Adipose tissue (tissue), 3 donors: ENCODE results near the gene SYT3. TPM values are rescaled to one million over a fixed set of nuclear protein-coding genes. Genes with fewer than 3 reads are reported as not detected.
"Not testable (repeated sequence)": the region's sequence is repeated elsewhere in the genome, so short reads cannot be mapped to it uniquely, and the experiment has no call there.

Source experiments
- H3K27ac ChIP-seq: one replicate; pipeline ENCODE4 v1.5.1; 2013; ENCODE audit warnings: low read depth, low read length
- WGBS, 3 donors: extraction: QIAGEN DNeasy Blood & Tissue Kit; methylation state at CpG; one replicate each; pipeline ENCODE4 v1.1.7; 2013; 5-methylcytosine and 5-hydroxymethylcytosine counted together
- polyA plus RNA-seq, 3 donors: library from polyadenylated mRNA; stranded (reverse); fragments of 200-250 nt; gene quantifications; one replicate each; pipeline ENCODE4 v1.2.3, GENCODE V29; 2013
- donor health status: healthy with polysubstance abuse.
- donor health status: Bipolar disorder and iron deficiency.
- donor health status: healthy.

Gene SYT3
- polyA plus RNA-seq, 3 donors = 0.07 to 0.24 (median 0.11) TPM

DNA sequence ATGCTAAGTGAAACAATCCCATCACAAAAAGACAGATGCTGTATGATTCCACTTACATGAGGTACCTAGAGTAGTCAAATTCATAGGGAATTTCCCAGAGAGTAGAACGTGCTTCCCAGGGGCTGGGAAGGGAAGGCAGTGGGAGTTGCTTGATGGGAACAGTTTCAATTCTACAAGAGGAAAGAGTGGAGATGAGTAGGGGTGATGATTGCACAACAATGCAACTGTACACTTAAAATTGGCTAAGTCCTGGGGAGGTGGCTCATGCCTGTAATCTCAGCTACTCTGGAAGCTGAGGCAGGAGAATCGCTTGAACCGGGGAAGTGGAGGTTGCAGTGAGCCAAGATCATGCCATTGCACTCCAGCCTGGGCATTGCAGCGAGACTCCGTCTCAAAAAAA, 21.3 kb downstream of the SYT3 start:
- 69 to 83% (median 72%) methylated on average over 4 of the region's 5 CpGs for WGBS, 3 donors
- H3K27ac ChIP-seq = not testable (repeated sequence)

DNA sequence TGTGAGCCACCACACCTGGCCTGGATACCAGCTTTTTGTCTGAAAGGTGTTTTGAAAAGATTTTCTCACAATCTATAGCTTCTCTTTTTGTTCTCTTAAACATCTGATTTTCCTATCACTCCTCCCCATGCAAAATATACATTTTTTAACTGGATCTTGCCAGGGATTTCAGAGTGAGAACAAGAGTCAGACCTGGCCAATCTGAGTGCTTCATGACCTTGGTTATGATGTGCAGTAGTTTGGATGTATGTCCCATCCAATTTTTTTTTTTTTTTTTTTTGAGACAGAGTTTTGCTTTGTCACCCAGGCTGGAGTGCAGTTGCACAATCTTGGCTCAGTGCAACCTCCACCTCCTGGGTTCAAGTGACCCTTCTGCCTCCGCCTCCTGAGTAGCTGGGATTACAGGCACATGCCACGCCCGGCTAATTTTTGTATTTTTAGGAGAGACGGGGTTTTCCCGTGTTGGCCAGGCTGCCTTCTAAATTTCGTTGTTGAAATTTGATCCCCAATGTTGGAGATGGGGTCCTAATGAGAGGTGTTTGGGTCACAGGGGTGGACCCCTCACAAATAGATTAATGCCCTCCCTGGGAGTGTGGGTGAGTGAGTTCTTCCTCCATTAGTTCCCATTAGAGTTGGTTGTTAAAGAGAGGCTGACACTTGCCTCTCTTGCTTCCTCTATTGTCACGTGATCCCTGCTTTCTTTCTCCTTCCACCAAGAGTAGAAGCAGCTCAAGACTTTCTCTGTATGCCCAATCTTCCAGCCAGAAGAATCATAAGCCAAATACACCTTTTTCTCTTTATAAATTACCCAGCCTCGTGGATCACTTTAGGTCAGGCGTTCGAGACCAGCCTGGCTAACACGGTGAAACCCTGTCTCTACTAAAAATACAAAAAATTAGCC, 26.9 kb downstream of the SYT3 start:
- not testable (repeated sequence) for H3K27ac ChIP-seq
- WGBS, 3 donors = 70 to 83% (median 76%) methylated on average over 11 of the region's 11 CpGs

DNA sequence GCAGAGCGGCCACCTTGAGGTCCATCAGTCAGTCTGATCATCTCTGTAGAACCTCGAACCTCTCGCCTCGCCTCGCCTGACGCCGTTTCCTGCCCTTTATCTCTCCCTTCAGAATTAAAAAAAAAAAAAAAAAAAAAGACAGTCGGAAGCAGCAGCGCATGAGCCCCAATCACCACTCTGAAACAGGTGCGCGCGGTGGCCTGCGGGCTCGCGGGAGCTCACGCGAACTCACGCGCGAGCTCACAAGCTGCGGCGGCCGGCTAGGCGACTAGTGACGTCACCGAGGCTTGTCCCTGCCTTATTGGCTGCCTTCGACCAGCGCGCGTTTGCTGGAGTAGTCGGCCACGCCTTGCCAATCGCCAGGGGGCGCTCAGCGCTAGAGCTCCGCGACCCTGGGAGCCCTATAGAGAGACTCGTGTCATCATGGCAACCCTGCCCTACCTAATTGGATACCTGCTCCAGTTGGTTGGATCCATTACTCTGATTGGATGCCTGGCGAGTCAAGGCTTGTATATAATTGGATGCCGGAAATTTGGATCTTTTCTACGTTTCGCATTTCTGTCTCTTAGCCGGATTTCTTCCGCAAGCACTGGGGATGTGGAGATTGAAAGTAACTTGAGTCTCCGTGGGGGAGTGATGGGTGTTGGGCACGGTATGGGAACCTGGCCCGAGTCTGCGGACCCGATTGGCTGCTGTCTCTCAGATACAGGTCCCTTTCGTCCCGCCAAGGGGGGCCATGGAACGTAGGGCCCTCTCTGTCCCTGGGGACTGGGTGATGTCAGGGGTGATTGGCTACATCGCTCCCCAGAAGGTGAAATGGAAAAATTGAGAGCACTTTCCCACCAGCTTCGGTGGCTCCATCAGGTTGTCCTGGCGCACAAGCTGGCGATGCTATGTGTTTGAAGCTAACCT, 31.6 kb downstream of the SYT3 start:
- WGBS, 3 donors = 15 to 17% (median 17%) methylated on average over 56 of the region's 56 CpGs
- no peak overlapping the region for H3K27ac ChIP-seq

DNA sequence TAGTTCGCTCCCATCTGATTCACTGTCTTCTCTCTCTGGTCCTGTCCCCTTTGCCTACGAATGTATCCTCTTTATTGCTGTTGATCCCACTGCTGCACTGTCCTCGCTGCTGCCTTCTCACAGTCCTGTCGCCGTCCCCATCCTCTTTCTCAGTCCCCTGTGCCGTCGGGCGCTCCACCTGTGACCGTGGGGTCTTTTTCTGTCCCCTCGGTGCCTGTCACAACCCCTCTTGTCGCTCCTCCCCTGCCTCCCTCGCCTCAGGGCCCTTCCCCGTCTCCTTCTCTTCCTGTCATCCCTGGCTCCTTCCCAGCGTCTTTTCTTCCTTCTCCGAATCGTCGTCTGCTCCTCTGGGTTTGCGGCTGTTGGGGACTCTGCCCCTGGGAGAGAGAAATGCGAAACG, 32.3 kb downstream of the SYT3 start:
- WGBS, 3 donors = 66 to 73% (median 67%) methylated on average over 20 of the region's 20 CpGs
- H3K27ac ChIP-seq = no peak overlapping the region

DNA sequence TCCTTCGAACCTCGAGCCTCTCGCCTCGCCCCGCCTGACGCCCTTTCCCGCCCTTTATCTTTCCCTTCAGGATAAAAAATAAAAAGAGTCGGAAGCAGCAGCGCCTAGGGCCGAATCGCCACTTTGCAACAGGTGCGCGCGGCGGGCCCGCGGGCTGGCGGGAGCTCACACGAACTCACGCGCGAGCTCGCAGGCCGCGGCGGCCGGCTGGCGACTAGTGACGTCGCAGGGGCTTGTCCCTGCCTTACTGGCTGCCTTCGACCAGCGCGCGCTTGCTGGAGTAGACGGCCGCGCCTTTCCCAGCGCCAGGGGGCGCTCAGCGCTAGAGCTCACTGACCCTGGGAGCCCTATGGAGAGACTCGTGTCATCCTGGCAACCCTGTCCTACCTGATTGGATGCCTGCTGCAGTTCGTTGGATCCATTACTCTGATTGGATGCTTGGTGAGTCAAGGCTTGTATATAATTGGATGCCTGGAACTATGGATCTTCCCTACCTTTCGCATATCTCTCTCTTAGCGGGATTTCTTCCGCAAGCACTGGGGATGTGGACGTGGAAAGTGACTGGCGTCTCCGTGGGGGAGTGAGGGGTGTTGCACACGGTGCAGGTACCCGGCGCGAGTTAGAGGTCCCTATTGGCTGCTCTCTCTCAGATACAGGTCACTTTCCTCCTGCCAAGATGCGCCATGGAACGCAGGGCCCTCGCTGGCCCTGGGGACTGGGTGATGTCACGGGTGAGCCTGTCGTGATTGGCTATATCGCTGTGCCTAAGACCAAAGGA, 33.4 kb downstream of the SYT3 start:
- not testable (repeated sequence) for H3K27ac ChIP-seq
- 36 to 39% (median 37%) methylated on average over 42 to 47 of the region's 58 CpGs for WGBS, 3 donors

DNA sequence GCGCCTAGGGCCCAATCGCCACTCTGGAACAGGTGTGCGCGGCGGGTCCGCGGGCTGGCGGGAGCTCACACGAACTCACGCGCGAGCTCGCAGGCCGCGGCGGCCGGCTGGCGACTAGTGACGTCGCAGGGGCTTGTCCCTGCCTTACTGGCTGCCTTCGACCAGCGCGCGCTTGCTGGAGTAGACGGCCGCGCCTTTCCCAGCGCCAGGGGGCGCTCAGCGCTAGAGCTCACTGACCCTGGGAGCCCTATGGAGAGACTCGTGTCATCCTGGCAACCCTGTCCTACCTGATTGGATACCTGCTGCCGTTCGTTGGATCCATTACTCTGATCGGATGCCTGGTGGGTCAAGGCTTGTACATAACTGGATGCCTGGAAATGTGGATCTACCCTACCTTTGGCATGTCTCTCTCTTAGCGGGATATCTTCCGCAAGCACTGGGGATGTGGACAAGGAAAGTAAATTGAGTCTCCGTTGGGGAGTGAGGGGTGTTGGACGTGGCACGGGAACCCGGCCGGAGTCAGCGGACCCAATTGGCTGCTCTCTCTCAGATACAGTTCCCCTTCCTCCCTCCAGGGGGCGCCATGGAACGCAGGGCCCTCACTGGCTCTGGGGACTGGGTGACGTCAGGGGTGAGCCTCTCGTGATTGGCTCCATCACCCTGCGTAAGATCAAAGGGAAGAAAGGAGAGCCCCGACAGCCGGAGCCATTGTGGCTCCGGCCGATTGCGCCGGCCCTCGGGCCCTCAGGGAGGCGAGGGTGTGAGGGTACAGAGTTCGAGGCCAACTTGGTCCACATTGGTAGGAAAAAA, 35.2 kb downstream of the SYT3 start:
- WGBS, 3 donors = 46 to 70% methylated on average over 23 to 44 of the region's 56 CpGs; no CpG with 5 or more reads in 1 of the 3 donors
- not testable (repeated sequence) for H3K27ac ChIP-seq

DNA sequence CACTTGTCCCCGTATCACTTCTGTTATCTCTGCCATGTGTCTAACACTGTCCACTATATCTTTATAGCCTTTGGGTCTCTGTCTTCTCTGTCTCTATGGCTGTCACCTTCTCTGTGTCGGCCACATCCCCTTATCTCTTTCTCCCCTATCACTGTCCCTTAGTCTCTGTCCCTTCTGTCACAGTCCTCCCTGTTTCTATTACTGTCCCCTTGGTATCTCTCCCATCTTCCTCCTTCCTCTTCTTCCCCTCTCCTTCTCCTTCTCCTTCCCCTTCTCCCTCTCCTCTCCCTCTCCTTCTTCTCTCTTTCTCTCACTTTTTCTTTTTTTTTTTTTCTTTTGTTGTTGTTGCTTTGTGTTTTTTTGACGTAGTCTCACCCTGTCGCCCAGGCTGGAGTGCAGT, 36.7 kb downstream of the SYT3 start:
- no peak overlapping the region for H3K27ac ChIP-seq
- 72 to 82% (median 78%) methylated on average over 4 of the region's 4 CpGs for WGBS, 3 donors

DNA sequence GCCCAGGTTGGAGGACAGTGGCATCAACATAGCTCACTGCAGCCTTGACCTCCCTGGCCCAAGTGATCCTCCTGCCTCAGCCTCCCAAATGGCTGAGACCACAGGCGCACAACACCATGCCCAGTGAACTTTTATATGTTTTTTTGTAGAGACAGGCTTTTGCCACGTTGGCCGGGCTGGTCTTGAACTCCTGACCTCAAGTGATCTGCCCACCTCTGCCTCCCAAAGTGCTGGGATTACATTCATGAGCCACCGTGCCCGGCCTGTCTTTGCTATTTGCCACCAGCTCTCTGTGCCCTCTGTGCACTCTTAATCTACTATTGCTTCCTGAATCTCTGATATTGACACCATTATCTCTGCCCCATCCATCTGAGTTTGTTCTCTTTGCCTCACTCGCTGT, 37.2 kb downstream of the SYT3 start:
- 72 to 84% (median 73%) methylated on average over 6 of the region's 6 CpGs for whole genome bisulfite sequencing, 3 donors

DNA sequence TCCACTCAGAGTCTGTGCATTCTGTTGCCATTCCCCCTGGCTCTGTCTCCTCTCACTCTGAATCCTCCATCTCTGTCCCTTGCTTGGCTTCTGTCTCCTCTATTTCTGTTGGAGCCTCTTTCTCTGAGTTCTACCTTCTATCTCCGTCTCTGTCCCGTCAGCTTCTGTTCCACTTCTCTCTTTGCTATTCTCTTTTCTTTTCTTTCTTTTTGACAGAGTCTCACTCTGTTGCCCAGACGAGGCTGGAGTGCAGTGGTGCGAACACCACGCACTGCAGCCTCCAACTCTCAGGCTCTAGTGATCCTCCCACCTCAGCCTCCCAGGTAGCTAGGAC, 37.6 kb downstream of the SYT3 start:
- no peak overlapping the region for H3K27ac ChIP-seq
- WGBS, 3 donors = 84% methylated on average over 5 of the region's 5 CpGs

More for the DNA sequence above, 37.2 kb downstream of the SYT3 start:
- H3K27ac ChIP-seq = no peak overlapping the region

DNA sequence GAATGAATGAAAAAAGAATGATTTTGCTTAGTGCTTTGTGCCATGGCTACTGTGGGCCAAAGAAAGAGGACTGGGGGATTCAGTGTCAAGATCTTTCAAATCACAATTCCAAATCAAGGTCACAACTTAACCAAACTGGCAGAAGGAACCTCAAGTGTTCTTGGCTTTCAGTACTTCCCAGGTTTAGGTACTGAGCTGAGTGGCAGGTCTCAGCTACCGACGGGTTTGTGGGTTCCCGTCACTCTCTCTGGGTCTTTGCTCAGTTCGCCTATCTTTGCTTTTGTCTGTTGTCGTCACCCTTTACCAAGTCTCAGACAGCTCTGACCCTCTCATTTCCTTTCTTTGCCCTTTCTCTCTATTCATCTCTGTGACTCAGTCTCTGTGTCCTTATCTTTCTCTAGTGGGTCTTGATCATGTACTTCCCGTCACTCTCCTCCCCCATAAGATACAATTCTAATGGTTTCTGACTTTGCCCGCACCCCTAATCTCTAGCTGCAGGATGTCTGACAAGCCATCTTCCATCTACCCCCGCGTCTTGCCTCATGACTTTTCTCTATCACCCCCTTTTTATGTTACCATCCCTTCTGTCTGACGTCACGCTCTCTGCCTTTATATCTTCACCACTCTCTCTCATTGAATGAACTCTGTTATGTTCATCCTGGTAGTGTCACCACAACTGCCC, 38.1 kb downstream of the SYT3 start:
- WGBS, 3 donors = 59 to 78% (median 65%) methylated on average over 11 of the region's 11 CpGs
- no peak overlapping the region for H3K27ac ChIP-seq

DNA sequence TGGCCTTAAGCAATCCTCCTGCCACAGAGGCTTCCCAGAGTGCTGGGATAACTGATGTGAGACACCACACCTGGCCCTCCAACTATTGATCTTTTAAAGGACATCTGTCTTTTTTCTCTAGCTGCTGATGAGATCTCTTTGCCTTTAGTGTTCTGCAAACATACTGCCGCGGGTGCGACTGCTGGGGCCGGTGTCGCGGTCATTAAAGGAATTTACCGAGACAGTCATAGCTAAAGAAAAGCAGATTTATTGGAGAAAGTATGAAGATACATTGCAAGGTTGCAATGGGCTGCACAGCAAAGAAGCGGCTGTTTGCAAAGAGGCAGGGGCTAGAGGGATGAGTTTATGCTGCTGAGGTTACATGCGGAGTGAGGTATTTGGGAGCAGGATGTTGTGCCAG, 40.3 kb downstream of the SYT3 start:
- no peak overlapping the region for H3K27ac ChIP-seq
- WGBS, 3 donors = 24 to 85% (median 80%) methylated on average over 9 of the region's 9 CpGs

DNA sequence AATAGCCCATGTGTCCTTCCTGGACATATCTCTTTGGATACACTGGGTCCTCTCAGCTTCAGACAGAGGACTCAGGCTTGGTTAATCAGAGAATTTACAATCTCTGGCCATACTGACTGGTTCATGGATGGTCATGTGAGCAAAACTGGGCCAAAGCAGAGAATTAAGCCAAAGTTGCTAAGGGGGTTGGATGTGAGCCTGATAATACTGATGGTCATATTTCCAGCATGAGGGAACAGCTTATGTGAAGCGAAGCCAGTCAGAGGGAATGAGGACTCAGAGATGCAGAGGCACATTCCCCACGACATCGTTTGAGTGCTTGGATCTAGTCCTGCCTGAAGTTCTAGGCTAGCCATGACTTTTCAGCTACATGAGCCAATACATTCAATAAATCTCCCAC, 49.5 kb downstream of the SYT3 start:
- no peak overlapping the region for H3K27ac ChIP-seq
- WGBS, 3 donors = 57 to 83% (median 60%) methylated on average over 3 of the region's 3 CpGs

DNA sequence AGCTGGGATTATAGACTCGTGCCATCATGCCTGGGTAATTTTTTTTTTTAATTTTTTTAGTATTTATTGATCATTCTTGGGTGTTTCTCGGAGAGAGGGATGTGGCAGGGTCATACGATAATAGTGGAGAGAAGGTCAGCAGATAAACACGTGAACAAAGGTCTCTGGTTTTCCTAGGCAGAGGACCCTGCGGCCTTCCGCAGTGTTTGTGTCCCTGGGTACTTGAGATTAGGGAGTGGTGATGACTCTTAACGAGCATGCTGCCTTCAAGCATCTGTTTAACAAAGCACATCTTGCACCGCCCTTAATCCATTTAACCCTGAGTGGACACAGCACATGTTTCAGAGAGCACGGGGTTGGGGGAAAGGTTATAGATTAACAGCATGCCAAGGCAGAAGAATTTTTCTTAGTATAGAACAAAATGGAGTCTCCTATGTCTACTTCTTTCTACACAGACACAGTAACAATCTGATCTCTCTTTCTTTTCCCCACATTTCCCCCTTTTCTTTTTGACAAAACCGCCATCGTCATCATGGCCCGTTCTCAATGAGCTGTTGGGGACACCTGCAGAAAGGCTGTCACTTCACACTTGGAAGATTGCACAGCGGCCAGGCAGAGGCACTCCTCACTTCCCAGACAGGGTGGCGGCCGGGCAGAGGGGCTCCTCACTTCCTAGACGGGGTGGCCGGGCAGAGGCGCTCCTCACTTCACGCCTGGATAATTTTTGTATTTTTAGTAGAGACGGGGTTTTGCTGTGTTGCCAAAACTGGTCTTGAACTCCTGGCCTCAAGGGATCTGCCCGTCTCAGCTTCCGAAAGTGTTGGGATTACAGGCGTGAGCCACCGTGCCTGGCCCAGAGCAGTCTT, 57.7 kb downstream of the SYT3 start:
- not testable (repeated sequence) for H3K27ac ChIP-seq
- WGBS, 3 donors = 73 to 86% (median 86%) methylated on average over 20 to 23 of the region's 24 CpGs

DNA sequence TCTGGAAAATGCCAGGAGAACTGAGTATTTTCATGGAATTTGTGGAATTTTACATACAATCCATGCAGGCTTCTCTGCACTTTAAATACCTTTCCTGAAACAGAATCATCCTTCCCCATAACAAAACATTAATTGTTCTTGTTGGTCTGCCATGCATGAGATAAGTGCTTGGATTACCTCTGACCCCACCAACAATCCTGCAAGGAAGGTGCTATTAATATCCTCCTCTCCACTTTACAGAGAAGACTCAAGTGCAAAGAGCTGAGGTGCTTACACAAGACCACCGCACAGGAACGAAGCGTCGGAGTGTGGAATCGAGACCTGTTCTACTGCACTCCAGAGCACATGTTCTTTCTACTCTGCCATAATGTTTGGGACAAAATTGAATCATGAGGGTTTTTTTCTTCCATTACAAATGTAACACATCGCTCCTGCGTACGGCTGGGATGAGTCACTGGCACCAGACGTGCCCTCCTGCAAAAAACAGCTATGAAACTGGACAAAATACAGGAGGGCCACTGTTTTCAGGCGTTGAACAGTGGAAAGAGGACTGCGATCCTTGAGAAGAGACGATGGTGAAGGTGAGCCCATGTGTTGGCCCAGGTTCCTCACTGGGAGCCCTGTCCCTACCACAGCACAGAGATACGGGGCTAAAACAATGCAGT, 58.6 kb downstream of the SYT3 start:
- no peak overlapping the region for H3K27ac ChIP-seq
- 70 to 83% (median 74%) methylated on average over 13 of the region's 13 CpGs for WGBS, 3 donors

DNA sequence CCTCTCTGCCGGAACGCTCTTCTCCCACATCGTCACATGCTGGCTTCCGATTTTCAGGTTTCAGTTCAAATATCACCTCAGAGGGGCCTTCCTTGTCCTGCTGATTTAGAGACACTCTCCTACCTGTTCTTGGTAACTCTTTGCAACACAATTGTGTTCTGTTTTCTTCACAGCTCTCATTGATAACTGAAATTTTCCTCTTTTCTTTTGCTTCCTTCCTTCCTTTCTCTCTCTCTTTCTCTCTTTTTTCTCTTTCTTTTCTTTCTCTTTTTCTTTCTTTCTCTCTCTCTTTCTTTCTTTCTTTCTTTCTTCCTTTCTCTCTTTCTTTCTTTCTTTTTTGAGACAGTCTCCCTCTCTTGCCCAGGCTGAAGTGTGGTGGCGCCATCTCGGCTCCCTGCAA, 59.4 kb downstream of the SYT3 start:
- 87 to 92% (median 91%) methylated on average over 6 of the region's 6 CpGs for WGBS, 3 donors
- H3K27ac ChIP-seq = no peak overlapping the region

DNA sequence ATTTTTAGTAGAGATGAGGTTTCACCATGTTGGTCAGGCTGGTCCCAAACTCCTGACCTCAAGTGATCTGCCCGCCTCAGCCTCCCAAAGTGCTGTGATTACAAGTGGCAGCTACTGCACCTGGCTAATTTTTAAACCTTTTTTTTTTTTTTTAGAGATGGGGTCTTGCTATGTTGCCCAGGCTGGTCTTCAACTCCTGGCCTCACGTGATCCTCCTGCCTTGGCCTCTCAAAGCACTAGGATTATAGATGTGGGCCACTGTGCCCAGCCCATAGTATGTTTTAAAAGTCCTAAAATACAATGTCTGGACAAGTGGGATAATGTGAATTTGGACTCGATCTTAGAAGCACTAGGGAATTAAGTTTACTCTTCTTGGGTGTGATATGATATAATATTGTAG, 62.9 kb downstream of the SYT3 start:
- H3K27ac ChIP-seq = not testable (repeated sequence)
- 70 to 90% methylated on average over 3 of the region's 3 CpGs; no CpG with 5 or more reads in 1 of the 3 donors for WGBS, 3 donors
